Measurements from ENCODE around the gene FOXO3.

Gene FOXO3

DNA sequence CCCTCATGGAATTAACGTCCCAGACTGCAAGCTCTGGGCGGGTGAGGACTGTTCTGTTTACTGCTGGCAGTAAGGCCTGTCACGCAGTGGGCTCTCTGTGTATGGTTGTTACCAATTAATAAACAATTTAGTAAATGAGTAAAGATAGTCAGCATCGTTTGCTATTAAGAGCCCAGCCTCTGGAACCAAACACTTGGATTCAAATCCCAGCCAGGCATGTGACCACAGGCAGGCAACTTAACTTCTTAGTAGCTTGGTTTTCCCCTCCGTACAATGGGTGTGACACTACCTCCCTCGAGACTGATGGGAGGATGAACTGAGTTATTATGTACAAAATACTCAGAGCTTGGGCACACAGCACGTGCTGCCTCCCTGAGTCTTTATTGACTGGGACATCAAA, 149.8 kb downstream of the FOXO3 start:
- DNase-seq (ENCODE audit: low read depth in 3 of 3, low spot score in 1 of 3), result no peak

DNA sequence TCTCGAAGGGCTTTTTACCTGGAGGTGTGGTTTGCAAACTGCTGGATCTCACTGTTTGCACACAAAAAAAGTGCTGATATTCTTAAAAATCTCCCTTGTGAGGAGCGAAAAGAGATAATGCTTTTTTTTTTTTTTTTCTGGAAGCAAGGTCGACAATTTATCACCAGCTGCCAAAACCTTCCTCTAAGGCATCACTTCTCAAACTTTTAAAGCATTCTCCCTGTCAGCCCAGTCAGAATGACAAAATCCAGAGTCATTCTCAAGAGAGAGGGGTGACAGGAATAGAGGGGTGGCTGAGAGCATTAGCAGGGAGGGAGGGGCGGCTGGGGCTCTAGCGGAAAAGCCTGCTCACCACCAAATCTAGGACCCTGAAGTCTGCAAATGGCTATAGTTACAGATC, 150.4 kb downstream of the FOXO3 start:
- no peak for DNase-seq (ENCODE audit: low read depth in 3 of 3, low spot score in 1 of 3)

DNA sequence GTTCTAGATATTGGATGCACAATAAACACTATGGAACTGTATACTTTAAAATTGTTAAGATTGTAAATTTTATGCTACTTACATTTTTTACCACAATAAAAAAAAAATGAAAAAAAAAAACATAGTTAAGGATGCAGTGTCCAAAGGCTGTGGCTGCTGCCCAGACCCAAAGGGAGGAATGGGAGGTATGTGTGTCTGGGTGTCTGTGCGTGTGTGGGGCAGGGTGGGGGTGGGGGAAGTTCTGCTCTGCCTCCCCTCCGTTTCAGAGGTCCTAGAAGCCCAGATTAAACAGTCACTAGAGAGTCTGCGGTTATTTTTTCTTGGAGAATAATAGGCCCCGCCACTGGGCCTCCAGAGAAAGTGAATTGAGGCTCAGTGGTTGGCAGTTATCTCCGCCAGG, 151.1 kb downstream of the FOXO3 start:
- DNase-seq (ENCODE audit: low read depth in 3 of 3, low spot score in 1 of 3), result no peak

DNA sequence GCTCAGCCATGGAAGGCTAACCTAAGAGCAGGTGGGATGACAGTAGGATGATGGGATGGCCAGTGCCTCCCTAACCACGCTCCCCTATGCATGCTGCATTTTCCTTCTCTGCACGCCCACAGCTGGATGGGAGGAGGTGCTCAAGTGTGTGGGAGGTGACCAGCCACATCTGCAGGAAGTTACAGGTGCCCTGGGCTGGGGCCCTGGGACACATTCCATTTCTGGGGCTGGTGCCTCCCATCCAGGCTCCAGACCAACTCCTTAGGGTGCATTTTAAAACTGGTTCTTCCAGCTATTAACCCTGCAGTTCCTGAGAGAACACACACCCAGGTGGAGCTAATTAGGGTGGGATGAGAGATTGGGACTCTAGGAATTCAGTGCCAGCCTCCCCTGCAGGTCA, 152.2 kb downstream of the FOXO3 start:
- DNase-seq (ENCODE audit: low read depth in 3 of 3, low spot score in 1 of 3), result no peak

DNA sequence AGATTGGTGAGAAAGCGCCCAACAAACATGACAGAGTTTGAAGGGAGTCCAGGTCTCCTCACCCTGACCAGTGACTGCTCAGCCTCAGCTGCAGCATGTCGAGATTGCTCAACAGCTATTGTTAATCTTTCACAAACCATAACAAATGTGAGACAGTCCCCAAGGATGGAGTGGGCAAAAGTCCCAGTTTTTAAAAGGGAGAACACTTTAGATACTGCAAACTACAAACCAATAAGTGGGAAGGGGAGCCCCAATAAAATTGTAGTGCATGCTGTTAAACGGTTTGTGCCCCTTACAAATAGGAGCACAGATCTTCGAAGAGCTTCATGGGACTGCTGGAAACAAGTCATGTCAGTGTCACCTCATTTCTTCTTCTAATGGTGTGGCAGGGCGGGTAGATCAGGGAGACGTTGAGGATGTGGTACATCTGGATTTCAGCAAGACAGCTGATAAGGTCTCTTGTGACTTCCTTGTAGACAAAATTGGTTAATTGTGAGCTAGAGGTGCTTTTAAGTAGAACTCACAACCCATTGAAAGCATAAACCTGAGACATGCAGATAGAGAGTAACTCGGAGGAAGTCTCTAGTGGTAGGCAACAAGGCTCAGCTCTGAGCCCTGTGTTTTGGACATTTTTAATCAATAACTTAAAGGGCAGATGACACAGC, 153.5 kb downstream of the FOXO3 start:
- no peak for DNase-seq (ENCODE audit: low read depth in 3 of 3, low spot score in 1 of 3)

DNA sequence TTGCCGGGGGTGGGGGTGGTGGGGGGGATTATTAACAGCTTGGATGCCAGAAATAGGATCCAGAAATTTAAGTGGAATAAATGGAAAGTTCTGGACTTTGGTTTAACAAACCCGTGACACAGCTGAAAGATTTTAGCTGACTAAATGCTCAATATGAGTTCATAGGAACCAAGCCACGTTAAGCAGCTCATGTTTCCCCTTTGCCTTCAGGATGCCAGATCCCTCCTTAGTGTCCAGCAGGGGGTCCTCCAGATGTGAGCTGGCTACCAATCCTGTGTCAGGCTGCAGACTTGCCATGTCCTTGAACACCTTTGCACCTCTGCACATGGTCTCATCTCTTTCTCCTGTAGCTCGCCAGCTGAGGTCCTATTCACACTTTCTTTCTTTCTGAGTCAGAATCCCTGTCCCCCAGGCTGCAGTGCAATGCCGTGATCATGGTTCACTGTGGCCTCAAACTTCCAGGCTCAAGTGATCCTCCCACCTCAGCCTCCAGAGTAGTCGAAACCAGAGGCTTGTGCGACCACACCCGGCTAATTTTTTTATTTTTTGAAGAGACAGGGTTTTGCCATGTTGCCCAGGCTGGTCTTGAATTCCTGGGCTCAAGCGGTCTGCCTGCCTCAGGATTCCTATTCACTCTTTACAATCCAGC, 154.2 kb downstream of the FOXO3 start:
- no peak for DNase-seq (ENCODE audit: low read depth in 3 of 3, low spot score in 1 of 3)

DNA sequence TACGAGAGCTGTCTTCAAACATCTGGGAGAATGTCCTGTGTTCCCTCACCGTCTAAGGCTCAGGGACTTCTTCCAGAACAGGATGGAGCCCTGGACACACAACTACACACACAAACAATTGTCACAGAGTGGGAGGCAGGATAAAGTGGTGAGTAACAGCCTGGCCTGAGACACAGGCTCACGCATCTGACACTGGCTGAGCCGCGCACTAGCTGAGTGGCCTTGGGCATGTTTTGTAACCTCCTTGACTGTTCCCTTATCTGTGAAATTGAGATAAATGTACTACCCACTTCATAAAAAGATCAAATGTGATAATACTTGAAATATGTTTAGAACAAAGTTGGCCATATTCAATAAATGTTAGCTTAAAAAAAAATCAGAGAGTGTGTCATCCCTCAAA, 155.1 kb downstream of the FOXO3 start:
- no peak for DNase-seq (ENCODE audit: low read depth in 3 of 3, low spot score in 1 of 3)

DNA sequence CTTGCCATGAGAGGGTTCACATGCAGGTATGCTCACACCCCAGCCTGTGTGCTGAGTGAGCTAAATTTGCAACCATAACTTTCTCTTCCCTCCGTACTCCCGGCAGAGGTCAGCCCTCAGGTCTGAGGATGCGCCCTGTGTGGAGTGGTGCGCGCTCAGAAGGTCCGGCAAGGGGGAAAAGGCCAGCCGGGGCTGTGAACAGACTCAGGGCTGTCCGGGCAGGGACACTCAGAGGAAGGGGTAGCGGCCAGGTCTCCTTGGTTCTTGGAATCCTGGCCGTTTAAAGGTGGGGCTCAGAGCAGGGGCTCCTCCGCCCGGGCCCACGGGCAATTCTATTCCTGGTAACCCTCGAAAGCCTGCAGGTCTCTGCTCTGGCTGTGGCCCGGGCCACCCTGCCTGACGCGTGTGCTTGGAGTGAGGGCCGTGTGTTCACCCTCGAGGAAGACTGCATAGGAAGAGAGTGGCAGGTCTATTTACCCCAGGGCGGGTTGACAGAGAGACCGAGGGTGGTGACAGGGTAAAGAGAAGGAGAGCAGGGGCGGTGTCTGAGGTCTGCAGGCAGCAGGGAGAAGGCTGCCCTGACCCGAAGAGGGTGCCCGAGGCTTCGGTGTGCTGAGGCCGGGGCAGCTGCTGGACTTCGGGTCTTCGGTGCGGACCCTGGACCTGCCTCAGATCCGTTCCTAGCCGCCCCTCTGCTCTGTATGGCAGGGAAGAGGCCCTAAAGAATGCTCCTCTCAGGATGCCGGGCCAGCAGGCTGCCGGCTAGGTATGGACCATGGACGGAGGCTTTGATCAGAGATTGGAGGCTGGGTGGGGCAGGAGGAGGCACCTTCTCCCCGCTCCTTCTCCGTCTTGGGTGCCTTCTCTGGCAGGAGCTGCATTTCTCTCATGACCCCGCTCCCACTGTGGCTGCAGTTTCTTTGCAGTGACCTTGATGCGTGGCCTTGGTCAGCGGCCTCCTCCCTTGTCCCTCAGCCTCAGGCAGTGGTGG, 156.4 kb downstream of the FOXO3 start:
- DNase-seq (ENCODE audit: low read depth in 3 of 3, low spot score in 1 of 3), result no peak

DNA sequence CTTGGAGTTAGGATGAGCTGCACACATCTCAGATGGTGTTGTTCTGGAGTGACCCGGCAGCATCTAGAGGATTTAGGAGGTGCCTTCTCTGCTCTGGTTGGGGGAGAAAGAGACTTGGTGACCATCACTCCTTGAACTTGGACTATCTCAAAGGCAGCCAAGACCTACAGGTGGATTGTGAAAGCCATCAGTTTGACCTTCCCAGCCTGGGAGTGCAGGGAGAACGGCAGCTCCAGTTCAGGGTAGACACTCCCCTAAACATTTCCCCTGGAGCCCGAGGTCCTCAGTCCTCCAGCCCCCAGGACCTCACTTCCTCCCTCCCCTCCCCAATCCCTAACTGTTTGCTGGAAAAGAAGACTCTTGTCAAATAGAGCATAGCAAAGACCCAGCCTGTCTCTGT, 158.8 kb downstream of the FOXO3 start:
- no peak for DNase-seq (ENCODE audit: low read depth in 3 of 3, low spot score in 1 of 3)

DNA sequence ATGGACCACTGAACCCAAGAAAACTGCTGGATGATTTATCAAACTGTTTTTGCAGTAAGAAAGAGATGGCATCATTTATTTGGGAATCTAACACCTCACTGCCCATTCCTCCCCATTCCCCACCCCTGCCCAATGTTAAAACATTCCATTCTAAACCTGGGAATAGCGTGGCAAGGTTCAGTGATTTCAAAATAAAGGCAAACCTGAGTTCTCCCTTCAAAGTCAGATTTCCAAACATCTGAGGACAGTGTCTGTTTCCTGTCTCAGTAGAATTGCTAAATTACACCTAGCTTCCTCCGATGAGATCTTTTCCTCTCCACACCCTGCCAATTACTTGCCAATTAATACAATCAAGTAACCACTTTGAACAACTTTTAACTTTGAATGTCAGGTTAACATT, 160.1 kb downstream of the FOXO3 start:
- no peak for DNase-seq (ENCODE audit: low read depth in 3 of 3, low spot score in 1 of 3)

DNA sequence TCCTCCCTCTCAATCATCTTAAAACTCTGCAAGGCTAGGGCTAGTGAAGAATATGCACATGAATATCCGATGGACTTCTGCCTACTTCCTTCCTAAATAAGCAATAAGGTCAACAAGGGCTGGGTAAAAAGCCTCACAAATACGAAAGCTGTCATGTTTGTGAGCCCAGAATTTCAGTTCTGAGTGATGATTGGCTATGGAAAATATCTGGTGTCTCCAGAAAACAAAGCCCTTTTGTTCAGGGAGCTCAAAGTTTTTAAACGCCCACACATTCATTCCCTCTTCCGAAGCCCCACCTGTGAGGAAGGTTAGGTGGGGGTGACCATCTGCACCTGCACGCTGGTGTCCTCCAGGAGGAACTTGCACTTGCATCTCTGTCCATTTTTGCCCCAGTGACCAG, 160.6 kb downstream of the FOXO3 start:
- DNase-seq (ENCODE audit: low read depth in 3 of 3, low spot score in 1 of 3), result no peak

DNA sequence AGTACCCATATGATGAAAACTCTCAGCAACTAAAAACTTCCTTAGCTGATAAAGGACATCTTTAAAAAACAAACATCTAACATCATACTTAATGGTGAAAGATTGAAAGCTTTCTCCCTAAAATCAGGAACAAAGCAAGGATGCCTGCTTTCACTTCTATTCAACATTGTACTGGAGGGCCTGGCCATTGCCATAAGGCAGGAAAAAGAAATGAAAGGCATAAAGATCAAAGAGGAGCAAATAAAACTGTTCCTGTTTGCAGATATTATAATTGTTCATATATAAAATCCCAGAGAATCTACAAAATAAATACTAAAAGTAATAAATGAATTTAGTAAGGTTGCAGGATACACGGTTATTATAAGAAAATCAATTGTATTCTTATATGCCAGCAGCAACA, 162.9 kb downstream of the FOXO3 start:
- no peak for DNase-seq (ENCODE audit: low read depth in 3 of 3, low spot score in 1 of 3)

DNA sequence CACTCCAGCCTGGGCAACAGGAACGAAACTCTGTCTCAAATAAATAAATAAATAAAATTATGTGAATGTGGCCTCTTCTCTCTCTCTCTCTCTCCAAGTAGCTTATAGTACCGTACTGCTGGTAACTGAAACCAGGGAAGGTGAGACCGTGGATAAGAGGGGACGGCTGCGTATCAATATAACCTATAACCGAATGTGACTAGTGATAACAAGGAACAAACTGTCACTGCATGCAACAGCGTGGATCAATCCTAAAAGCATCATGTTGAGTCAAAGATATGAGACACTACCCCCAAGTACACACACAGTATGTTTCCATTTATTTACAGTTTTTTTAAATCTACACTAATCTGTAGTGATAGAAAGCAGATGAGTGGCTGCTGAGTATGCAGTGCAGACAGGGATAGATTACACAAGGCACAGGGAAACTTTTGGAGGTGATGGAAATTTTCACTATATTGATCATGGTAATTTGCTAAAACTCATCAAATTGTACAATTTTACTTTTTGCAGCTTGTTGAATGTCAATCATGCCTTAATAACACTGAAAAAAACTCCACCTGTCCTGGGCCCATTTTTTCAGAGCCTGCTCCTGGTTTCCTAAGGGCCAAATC, 166.1 kb downstream of the FOXO3 start:
- no peak for DNase-seq (ENCODE audit: low read depth in 3 of 3, low spot score in 1 of 3)

DNA sequence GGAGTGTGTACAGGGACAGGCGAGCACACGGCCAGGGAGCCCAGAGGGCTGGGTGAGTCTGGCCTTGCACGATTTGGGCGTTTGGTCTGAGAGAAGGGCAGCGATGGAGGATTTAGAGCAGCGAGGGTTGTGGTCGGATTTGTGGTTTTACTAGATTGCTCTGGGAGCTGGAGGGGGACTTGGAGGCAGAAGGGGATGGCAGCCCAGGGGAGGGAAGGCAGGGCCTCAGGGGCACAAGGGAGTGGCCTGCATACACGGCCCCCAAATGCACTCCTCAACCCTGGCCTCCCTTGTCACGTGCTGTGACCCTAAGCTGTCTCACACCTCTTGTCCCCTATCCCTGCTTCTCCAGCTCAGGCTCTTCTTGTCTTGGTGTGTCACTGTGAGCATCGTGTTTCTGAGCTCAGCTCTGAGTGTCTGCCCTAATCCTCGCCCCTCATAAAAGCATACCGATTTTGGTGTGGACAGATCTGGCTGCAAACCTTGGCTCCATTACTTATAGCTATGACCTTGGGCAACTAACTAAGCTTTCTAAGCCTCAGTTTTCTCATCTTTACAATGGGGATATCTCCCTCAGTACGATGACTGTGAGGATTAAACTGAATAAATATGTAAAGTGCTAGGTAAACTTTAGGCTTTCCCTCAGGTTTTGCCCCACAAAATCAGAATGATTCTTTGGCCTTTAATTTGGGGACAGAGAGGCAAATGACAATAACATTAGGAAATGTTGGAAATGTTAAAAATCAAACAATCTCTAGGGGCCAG, 167.4 kb downstream of the FOXO3 start:
- DNase-seq (ENCODE audit: low read depth in 3 of 3, low spot score in 1 of 3), result no peak

DNA sequence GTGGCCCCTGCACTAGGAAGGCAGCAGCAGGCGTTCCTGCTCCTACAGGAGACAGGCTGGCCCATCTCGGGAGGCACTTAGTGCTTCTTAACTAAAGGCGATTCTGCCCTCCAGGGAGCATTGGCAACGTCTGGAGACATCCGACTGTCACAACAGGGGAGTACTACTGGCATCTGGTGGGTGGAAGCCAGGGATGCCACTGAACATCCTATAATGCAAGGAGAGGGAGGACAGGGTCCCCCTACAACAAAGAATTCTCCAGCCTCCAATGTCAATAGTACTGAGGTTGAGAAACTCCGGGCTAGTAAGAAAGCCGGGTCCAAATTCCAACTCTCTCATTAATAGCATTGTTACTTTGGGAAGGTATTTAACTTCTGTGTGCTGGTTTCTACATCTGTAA, 168.1 kb downstream of the FOXO3 start:
- no peak for DNase-seq (ENCODE audit: low read depth in 3 of 3, low spot score in 1 of 3)

DNA sequence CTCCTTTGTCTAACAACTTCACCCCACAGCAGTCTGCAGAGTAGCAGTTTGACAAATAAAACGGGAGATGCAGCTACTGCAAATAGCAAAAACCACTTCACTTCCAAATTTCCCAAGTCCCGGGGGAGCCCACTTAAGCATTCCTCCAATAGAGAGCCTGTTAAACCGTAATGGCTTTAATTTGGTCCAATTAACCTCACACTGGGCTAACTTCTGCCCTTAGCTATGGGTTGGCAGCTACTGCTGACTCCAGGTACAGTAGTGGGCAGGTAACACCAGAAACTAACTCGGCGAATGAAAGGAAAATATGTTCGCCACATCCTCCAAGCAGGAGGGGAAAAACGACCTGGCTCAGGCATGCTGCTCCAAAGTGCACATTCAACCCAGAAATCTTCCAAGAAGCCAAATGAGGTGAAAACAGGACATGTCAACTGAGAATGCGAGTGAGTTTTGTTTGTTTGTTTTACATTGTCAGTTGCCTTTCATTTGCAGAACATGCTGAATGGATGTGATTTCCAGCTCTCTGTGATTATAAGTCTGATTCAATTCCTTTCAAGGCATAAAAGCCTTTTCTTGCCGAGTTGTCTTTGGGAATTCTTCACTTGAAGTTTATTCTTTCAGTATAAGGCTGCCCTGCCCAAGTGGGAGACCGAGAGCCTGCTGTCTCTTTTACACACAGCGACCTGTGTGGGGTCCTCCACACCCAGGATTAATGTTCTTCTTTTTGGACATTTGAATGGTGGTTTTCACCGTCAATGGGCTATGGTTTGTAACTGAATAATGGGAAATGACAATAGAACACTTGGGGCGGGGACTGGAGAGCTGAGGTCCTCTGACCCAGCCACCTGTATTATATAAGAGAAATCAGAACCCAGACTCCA, 170.2 kb downstream of the FOXO3 start:
- no peak for DNase-seq (ENCODE audit: low read depth in 3 of 3, low spot score in 1 of 3)

DNA sequence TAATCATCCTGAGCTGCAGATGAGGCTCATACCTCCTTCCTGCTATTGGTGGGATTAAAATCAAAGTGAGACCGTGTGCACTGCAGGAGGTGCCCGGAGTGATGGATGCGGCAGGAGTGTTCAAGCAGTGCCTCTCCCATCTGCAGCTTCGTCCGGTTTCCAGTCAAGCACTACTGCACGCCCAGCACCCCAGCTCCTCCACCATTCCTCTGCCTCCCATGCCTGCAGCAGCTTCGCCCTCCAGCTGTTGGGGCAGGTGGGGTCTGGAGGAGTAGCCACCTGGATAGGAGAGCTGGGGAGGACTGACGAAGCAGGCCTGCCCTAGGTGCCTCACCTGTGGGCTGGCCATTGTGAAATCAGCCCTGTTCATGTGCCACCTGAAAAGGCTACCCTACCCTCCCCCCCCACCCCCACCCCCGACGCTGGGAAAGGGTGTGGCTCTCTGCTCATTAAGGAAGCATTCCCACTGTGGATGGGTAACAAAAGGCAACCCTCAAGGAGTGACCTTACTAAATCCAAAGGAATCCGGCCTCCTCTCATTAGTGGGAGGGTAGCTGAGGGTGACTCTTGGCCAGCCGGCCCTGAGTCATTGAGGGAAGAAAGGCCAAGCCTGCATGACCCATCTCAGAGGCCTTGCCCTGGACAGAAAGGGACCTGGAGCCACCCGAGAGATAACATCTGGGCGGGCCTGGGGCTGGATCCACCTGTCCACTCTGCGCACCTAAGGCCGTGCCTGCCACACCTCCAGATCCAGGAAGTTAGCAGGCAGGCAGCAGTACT, 171.6 kb downstream of the FOXO3 start:
- no peak for DNase-seq (ENCODE audit: low read depth in 3 of 3, low spot score in 1 of 3)

DNA sequence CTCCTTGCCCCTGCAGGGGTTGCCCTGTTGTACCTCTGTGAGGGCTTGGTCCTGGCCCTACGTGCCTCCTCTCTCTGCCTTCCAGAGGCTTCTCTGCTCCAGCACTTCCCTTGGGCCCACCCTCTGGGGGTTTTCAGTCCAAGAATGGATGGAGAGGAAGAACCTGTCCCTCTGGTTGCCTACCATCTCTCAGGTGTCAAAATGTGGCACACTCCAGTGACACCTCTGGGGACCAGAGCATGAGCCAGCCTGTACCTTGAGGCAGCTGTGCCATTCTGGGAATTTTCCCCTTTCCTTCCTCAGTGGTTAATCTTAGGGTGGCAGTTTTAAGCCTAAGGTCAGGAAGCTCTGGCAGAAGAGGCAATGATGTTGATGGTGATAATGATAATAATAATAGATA, 172.3 kb downstream of the FOXO3 start:
- DNase-seq (ENCODE audit: low read depth in 3 of 3, low spot score in 1 of 3), result no peak

DNA sequence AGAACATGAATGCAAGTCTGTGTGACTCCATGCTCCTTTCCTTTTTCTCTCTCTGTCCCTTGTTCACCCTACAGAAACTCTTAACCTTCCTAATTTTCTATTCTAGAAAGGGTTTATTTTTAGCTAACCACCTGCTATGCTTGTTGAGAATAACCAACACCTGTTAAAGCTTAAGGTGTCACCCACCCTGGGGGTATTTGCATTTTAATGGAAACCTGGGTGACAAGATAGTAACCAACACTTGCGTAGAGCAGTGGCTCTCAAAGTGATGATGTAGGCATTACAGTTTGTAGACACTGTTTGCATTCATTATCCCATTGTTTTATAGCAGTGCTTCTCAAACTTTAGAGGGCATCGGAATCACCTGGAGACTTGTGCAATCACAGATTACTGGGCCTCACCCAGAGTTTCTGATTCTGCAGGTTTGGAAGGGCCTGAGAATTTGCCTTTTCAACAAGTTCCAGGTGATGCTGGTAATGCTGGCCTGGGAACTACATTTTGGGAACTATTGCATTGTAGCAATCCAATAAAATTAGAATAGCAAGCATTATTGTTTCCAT, 173.1 kb downstream of the FOXO3 start:
- DNase-seq (ENCODE audit: low read depth in 3 of 3, low spot score in 1 of 3), result no peak

Measured in stimulated activated CD4-positive, alpha-beta T cell treated with anti-CD3 and anti-CD28 coated beads, TNF-alpha, amount 100 ng/mL, for 1 hour (primary cell).